ENCODE data around the gene UBE2E3. TPM values are rescaled to one million over a fixed set of nuclear protein-coding genes. Genes with fewer than 3 reads are reported as not detected.

The UBE2E3 gene
- total RNA-seq, 1 donor from 2014 or later, result 237 TPM

DNA sequence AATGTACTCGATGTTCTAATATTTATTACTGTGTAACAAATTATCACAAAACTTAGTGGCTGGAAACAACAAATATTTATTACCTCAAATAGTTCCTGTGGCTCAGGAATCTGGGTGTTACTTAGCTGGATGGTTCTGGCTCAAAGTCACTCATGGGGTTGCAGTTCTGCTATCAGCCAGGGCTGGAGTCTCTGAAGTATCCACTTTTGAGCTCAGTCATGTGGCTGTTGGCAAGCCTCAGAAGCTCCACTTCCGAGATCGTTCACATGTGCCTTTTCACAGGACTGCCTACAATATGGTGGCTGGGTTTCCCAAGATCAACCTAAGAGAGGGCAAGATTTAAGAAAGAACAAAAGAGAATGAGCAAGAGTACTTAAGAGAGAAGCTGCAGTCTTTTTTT lies 19.4 kb upstream of the UBE2E3 start:
- TF ChIP-seq, protein P1, sequence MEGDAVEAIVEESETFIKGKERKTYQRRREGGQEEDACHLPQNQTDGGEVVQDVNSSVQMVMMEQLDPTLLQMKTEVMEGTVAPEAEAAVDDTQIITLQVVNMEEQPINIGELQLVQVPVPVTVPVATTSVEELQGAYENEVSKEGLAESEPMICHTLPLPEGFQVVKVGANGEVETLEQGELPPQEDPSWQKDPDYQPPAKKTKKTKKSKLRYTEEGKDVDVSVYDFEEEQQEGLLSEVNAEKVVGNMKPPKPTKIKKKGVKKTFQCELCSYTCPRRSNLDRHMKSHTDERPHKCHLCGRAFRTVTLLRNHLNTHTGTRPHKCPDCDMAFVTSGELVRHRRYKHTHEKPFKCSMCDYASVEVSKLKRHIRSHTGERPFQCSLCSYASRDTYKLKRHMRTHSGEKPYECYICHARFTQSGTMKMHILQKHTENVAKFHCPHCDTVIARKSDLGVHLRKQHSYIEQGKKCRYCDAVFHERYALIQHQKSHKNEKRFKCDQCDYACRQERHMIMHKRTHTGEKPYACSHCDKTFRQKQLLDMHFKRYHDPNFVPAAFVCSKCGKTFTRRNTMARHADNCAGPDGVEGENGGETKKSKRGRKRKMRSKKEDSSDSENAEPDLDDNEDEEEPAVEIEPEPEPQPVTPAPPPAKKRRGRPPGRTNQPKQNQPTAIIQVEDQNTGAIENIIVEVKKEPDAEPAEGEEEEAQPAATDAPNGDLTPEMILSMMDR (IDR thresholded peaks at IDR 0.05; ENCODE audit: unreplicated experiment), result no peak
- Mint-ChIP-seq H3K4me1 (ENCODE audit: unreplicated experiment) (no peaks in the 10 kb centered on the region), H3K36me3 (ENCODE audit: low read depth, unreplicated experiment) (no peaks in the 10 kb centered on the region), H3K27ac (ENCODE audit: unreplicated experiment) (no peak overlapping the region), H3K9me3 (ENCODE audit: unreplicated experiment) (no peaks in the 10 kb centered on the region), H3K4me3 (ENCODE audit: unreplicated experiment) (no peak overlapping the region), H3K27me3 (ENCODE audit: unreplicated experiment) (no peaks in the 10 kb centered on the region)
- DNase-seq (ENCODE audit: low spot score), result no peak

DNA sequence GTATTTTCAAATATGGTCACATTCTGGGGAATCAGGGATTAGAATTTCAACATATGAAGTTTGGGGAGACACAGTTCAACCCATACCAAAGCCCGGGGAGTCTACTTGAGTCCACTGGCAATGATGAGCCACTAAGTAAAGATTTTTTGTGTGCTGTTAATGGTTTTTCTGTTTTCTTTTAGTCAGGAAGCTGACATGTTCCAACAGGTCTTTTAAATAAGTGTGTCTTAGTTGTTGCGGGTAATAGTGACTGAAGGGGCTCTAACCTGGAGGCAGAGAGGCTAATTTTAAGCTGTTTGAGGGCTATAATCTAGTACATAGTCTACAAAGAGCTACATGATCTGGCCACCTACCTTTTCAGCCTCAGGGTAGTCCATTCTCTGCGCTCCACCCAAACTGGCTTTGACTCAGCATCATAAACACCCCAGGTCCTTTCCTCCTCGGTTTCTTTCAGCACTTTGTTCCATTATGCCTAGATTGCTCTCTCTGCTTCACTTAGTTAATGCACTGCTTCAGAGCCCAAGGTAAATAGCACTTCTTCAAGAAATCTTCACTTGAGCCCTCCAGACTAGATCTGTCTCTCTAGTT lies 17.6 kb upstream of the UBE2E3 start:
- no peak overlapping the region for H3K27ac Mint-ChIP-seq (ENCODE audit: unreplicated experiment)
- no peaks in the 10 kb centered on the region for H3K27me3 Mint-ChIP-seq (ENCODE audit: unreplicated experiment)
- H3K4me3 Mint-ChIP-seq (ENCODE audit: unreplicated experiment), result no peak overlapping the region
- peaks cover 6% of the 10 kb centered on the region for H3K4me1 Mint-ChIP-seq (ENCODE audit: unreplicated experiment)
- DNase-seq (ENCODE audit: low spot score), result no peak
- no peaks in the 10 kb centered on the region for H3K36me3 Mint-ChIP-seq (ENCODE audit: low read depth, unreplicated experiment)
- H3K9me3 Mint-ChIP-seq (ENCODE audit: unreplicated experiment), result no peaks in the 10 kb centered on the region
- TF ChIP-seq, protein P1 (IDR thresholded peaks at IDR 0.05; ENCODE audit: unreplicated experiment), result no peak

GRCh38 chr2:180966378-180966777 lies 14.0 kb upstream of the UBE2E3 start:
- no peak overlapping the region for H3K27ac Mint-ChIP-seq (ENCODE audit: unreplicated experiment)
- H3K4me3 Mint-ChIP-seq (ENCODE audit: unreplicated experiment), result no peak overlapping the region
- H3K9me3 Mint-ChIP-seq (ENCODE audit: unreplicated experiment), result no peaks in the 10 kb centered on the region
- TF ChIP-seq, protein P1 (IDR thresholded peaks at IDR 0.05; ENCODE audit: unreplicated experiment), result no peak
- H3K4me1 Mint-ChIP-seq (ENCODE audit: unreplicated experiment), result peaks cover 6% of the 10 kb centered on the region
- H3K27me3 Mint-ChIP-seq (ENCODE audit: unreplicated experiment), result no peaks in the 10 kb centered on the region
- no peaks in the 10 kb centered on the region for H3K36me3 Mint-ChIP-seq (ENCODE audit: low read depth, unreplicated experiment)
- DNase-seq (ENCODE audit: low spot score), result no peak

DNA sequence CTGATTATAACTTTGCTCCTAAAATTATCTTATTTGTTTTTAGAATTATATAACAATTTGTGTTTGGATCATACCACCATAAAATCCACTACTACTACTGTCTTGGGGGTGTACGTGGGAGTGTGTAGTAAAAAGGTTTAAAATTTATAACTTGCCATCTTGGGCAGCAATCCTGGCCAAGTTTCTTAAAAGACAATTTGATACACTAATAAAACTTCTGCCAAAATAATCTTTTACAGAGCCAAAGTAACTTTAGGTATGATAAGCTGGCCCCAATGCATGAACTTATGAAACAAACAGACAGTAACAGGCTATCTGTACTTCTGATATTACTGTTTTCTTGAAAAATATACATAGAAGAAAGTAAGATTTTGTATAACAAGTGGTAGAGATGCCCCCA lies 11.3 kb upstream of the UBE2E3 start:
- DNase-seq (ENCODE audit: low spot score), result no peak
- Mint-ChIP-seq H3K4me1 (ENCODE audit: unreplicated experiment) (peaks cover 8% of the 10 kb centered on the region), H3K9me3 (ENCODE audit: unreplicated experiment) (no peaks in the 10 kb centered on the region), H3K36me3 (ENCODE audit: low read depth, unreplicated experiment) (no peaks in the 10 kb centered on the region), H3K27ac (ENCODE audit: unreplicated experiment) (no peak overlapping the region), H3K4me3 (ENCODE audit: unreplicated experiment) (no peak overlapping the region), H3K27me3 (ENCODE audit: unreplicated experiment) (no peaks in the 10 kb centered on the region)
- TF ChIP-seq, protein P1 (IDR thresholded peaks at IDR 0.05; ENCODE audit: unreplicated experiment), result no peak

DNA sequence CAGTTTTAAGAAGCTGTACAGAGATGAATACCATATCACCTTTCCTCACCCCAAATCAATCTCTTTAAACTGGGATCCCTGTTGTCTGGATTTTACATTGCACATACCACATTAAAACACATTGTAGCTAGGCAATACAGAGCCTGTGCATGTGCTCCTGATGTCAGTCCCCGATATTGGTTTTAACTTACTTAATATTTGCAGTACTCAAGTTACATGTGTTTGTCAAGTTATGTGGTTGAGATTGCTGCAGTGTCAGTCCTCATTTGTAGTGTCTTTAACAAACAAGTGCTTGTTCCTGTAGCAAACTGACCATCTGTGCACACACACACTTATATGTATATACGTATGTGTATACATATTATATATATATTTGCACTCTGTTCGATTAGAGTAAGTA lies 10.4 kb upstream of the UBE2E3 start:
- no peak for DNase-seq (ENCODE audit: low spot score)
- Mint-ChIP-seq H3K4me1 (ENCODE audit: unreplicated experiment) (peaks cover 8% of the 10 kb centered on the region), H3K4me3 (ENCODE audit: unreplicated experiment) (no peak overlapping the region), H3K36me3 (ENCODE audit: low read depth, unreplicated experiment) (no peaks in the 10 kb centered on the region), H3K9me3 (ENCODE audit: unreplicated experiment) (no peaks in the 10 kb centered on the region), H3K27me3 (ENCODE audit: unreplicated experiment) (no peaks in the 10 kb centered on the region), H3K27ac (ENCODE audit: unreplicated experiment) (no peak overlapping the region)
- TF ChIP-seq, protein P1 (IDR thresholded peaks at IDR 0.05; ENCODE audit: unreplicated experiment), result no peak

All from endothelial cell (in vitro differentiated cells).